A549 (cell line): Measurements from ENCODE around the gene ADAMTSL3. TPM values are rescaled to one million over a fixed set of nuclear protein-coding genes. Genes with fewer than 3 reads are reported as not detected.
"Not testable (repeated sequence)": the region's sequence is repeated elsewhere in the genome, so short reads cannot be mapped to it uniquely, and the experiment has no call there.

Experiments used
- ATAC-seq, 2 experiments: fragments of 200-7000 bp in 1 of 2; fragments of >200 bp in 1 of 2; cut with Nextera tagmentation in 1 of 2; cut with Tn5 transposase in 1 of 2; 3 replicates each; pipeline versions ENCODE4 v1.8.0 to v1.9.1; 2018 to 2020; ENCODE audit warnings: mild to moderate bottlenecking in 1 of 2, moderate library complexity in 1 of 2
- CTCF ChIA-PET: fragments of 300-600 bp; sonication (Branson Sonifier 250); formaldehyde crosslinking; extraction: SDS; loops from one replicate; lab custom pipeline; 2021; ENCODE audit warnings: antibody characterized with exemption, inconsistent platforms; lab: Yijun Ruan, JAX
- POLR2A ChIA-PET: fragments of 350-600 bp; formaldehyde crosslinking; extraction: SDS; loops from one replicate; lab custom pipeline; 2021; ENCODE audit warnings: antibody characterized with exemption, inconsistent platforms; lab: Yijun Ruan, JAX
- DNase-seq, 2 experiments: peaks; one replicate each; pipeline versions ENCODE4 v3.0.0 to v3.0.0-alpha.2; 2011 to 2016; ENCODE audit warnings: low read depth in 1 of 2, low spot score in 1 of 2
- FAIRE-seq: peaks from 2 replicates; lab custom pipeline; 2011; peaks lifted over from hg19 to GRCh38; lab: Jason Lieb, UNC
- H3K27ac ChIP-seq, 2 experiments: fragments of >200 bp; sonication (Bioruptor Twin); formaldehyde crosslinking; 3 replicates each; pipeline ENCODE4 v1.5.1; 2016 to 2017
- H3K4me1 ChIP-seq: fragments of >200 bp; sonication (Bioruptor Twin); formaldehyde crosslinking; 3 replicates; pipeline ENCODE4 v1.6.1; 2016
- H3K4me2 ChIP-seq: fragments of >200 bp; sonication (Bioruptor Twin); formaldehyde crosslinking; 3 replicates; pipeline ENCODE4 v1.6.1; 2016
- H3K4me3 ChIP-seq: fragments of >200 bp; sonication (Bioruptor Twin); formaldehyde crosslinking; 3 replicates; pipeline ENCODE4 v1.5.1; 2016
- H3K9me3 ChIP-seq: fragments of >200 bp; sonication (Bioruptor Twin); formaldehyde crosslinking; 3 replicates; pipeline ENCODE4 v1.6.1; 2016
- BHLHE40 ChIP-seq: IDR thresholded peaks from 2 replicates; pipeline ENCODE4 v1.6.1; 2012; ENCODE audit warnings: low read depth, low read length, inconsistent platforms
- FOXS1 ChIP-seq: fragments of 250-450 bp; sonication (Bioruptor Pico); IDR thresholded peaks from 2 replicates; pipeline ENCODE4 v1.5.0; 2020; ENCODE audit warnings: mild to moderate bottlenecking, moderate library complexity
- NPAS2 ChIP-seq: fragments of 250-450 bp; sonication (Bioruptor Pico); IDR thresholded peaks from 2 replicates; pipeline ENCODE4 v1.8.0; 2022; ENCODE audit warnings: mild to moderate bottlenecking, moderate library complexity, borderline replicate concordance
- NR3C1 ChIP-seq: fragments of >200 bp; sonication (Bioruptor Twin); formaldehyde crosslinking; IDR thresholded peaks from 3 replicates; pipeline ENCODE4 v1.6.1; 2017
- PHF8 ChIP-seq: fragments of 200-600 bp; sonication (generic); IDR thresholded peaks from 2 replicates; pipeline ENCODE4 v1.6.1; 2016; ENCODE audit warnings: low read depth, mild to moderate bottlenecking, antibody characterized with exemption, moderate library complexity, borderline replicate concordance
- RARB ChIP-seq: fragments of 250-450 bp; sonication (Bioruptor Pico); IDR thresholded peaks from 2 replicates; pipeline ENCODE4 v1.8.0; 2021; ENCODE audit warnings: mild to moderate bottlenecking, moderate library complexity
- REST ChIP-seq: fragments of 200-600 bp; sonication (generic); IDR thresholded peaks from 2 replicates; pipeline ENCODE4 v1.6.1; 2016; ENCODE audit warnings: antibody characterized with exemption, mild to moderate bottlenecking, moderate library complexity
- RFX5 ChIP-seq: fragments of 450-650 bp; IDR thresholded peaks from 2 replicates; pipeline ENCODE4 v1.7.1; 2014; ENCODE audit warnings: antibody characterized with exemption, mild to moderate bottlenecking, moderate library complexity
- RNF2 ChIP-seq: fragments of 200-600 bp; sonication (generic); IDR thresholded peaks from 2 replicates; pipeline ENCODE4 v1.6.1; 2016; ENCODE audit warnings: low read depth, mild to moderate bottlenecking, antibody characterized with exemption, moderate library complexity, borderline replicate concordance
- WGBS: methylation state at CpG from one replicate; pipeline ENCODE4 v1.1.6; 2017; ENCODE audit errors: missing lambda C conversion rate; 5-methylcytosine and 5-hydroxymethylcytosine counted together
- polyA plus RNA-seq, 4 experiments: library from polyadenylated mRNA; depleted of rRNA in 3 of 4; stranded (reverse); fragments of >200 nt; fragmentation: RNase III in 1 of 4; extraction: RNeasy Plus Mini Kit Qiagen cat#74134 plus additional on column Dnase treatment in 1 of 4; gene quantifications; 2 replicates in 3 of 4; 3 replicates in 1 of 4; pipeline ENCODE4 v1.2.3, GENCODE V29; 2011 to 2017
- TF ChIP-seq, protein P1 (sequence below): fragments of 450-650 bp; IDR thresholded peaks from 2 replicates; pipeline ENCODE4 v1.6.1; 2014; ENCODE audit warnings: antibody characterized with exemption
- TF ChIP-seq, protein P2 (sequence below): fragments of >200 bp; sonication (Bioruptor Twin); formaldehyde crosslinking; IDR thresholded peaks from 3 replicates; pipeline ENCODE4 v1.5.1; 2016
- TF ChIP-seq, protein P3 (sequence below): fragments of 250-450 bp; sonication (Bioruptor Pico); IDR thresholded peaks from 2 replicates; pipeline ENCODE4 v1.5.0; 2020; ENCODE audit warnings: low read depth, mild to moderate bottlenecking, moderate library complexity

The ADAMTSL3 gene
- polyA plus RNA-seq, 2 of the 4 experiments (the other 2 are of a cell fraction), result 0.22 to 0.25 TPM

DNA sequence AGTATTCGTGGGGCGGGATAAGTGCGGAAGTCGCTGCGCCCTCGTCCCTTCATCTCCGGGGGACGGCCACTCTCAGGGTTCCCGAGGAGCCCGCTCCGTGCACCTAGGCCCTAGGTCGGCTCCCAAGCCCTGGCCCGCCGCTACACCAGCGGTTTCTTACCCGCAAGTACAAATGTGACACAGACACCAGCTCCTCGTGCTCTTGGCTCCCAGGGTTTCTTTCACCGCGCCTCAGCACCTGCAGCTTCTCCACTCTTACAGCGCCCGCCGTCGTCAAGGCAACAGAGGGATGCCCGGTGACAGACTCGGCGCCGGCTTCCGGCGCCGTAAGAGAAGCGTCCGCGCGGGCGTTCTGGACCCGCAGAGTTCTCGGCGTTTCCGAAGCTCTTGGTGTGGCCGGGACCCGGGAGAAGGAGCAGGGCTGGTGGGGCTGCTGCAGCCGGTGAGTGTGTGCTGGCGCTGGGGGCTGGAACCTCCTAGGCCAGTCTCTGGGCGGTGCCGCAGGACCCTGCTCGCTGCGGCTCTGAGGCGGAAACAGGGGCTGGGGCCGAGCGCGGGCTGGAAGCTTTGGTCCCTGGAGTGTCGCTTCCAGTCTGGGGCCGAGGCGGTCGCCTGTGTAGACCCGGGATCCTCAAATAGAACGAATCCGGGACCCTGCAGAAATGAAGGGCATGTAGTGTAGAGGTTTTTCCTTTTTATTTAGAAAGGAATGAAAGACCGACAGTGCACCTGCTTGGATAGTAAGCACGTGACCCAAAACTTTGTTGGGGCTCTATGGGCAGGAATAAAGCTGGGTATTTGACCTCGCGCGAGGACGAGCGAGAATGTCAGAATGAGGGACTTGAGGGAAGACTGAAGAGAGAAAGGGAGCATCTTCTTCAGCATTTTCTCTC, 426.2 kb downstream of the ADAMTSL3 start:
- ATAC-seq, result peak; percentile 67 to 77
- peak in 1 of 2 experiments; percentile 13 for DNase-seq
- peak overlapping the region; percentile 58 for H3K4me2 ChIP-seq
- peak overlapping the region in 1 of 2 experiments; percentile 49; a peak in 1 of 6 replicates for H3K27ac ChIP-seq
- H3K9me3 ChIP-seq, result no peaks in the 10 kb centered on the region
- ChIA-PET CTCF (no interaction called here), POLR2A (no interaction called here)
- peak overlapping the region; percentile 29 for H3K4me3 ChIP-seq
- no peak for TF ChIP-seq REST
- TF ChIP-seq PHF8, result no peak
- TF ChIP-seq, protein P1, sequence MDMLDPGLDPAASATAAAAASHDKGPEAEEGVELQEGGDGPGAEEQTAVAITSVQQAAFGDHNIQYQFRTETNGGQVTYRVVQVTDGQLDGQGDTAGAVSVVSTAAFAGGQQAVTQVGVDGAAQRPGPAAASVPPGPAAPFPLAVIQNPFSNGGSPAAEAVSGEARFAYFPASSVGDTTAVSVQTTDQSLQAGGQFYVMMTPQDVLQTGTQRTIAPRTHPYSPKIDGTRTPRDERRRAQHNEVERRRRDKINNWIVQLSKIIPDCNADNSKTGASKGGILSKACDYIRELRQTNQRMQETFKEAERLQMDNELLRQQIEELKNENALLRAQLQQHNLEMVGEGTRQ, result 0 out of 2 replicates have a peak, but pooled peaks have one; percentile 10
- TF ChIP-seq NPAS2 (CRISPR knock-in tag), result no peak
- no peak for TF ChIP-seq RNF2
- TF ChIP-seq, protein P2, sequence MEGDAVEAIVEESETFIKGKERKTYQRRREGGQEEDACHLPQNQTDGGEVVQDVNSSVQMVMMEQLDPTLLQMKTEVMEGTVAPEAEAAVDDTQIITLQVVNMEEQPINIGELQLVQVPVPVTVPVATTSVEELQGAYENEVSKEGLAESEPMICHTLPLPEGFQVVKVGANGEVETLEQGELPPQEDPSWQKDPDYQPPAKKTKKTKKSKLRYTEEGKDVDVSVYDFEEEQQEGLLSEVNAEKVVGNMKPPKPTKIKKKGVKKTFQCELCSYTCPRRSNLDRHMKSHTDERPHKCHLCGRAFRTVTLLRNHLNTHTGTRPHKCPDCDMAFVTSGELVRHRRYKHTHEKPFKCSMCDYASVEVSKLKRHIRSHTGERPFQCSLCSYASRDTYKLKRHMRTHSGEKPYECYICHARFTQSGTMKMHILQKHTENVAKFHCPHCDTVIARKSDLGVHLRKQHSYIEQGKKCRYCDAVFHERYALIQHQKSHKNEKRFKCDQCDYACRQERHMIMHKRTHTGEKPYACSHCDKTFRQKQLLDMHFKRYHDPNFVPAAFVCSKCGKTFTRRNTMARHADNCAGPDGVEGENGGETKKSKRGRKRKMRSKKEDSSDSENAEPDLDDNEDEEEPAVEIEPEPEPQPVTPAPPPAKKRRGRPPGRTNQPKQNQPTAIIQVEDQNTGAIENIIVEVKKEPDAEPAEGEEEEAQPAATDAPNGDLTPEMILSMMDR, result no peak
- no peak for TF ChIP-seq RARB (CRISPR knock-in tag)
- H3K4me1 ChIP-seq, result no peaks in the 10 kb centered on the region
- WGBS, result 31% methylated on average over 63 of the region's 65 CpGs
- no peak for FAIRE-seq

DNA sequence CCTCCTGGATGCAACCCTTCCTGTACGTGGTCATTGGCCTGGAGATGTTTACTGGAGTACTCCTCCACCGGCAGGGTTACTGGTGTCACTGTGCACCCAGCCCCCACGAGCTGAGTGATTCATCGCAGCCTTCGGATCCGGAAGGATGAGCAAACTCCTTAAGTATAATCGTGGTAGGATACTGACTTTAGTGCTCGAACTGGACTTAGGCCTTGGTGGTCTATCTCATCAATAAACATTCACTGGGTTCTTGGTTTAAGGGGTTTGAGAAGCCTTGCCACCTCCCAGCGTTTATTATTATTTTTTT, 426.8 kb downstream of the ADAMTSL3 start:
- H3K4me2 ChIP-seq, result peak overlapping the region; percentile 58

DNA sequence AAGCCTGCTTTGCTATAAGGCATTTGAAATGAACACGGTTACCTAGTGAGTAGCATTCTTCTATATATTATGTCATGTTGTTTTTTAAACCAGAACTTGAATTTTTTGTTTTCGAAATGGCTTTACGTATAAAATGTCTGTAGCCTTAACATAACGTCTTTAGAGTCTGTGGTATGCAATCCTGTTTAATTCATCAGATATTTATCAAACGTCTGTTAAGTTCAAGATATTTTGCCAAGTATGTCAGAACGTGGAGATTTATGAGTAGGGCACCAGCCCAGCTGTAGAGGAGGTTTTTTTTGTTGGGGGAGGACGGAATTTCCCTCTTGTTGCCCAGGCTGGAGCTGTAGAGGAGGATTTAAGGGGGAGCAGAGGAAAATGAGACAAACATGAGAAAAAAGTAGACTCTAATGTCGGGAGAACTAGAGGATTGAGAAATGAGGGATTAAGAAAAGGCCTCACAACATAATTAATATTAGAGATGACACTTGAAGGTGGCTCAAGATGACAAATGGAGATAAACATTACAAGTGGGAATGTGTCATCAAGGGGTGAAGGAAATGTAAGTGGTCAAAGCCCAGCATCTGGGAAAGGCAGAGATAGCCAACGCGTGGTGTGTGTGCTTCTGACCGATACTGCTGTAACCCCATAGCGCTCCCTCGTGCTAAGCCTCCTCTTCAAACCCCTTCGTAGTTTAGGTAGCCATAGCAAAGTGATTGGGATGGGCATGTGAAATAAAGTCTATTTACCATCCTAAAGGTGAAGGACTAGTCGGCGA, 427.7 kb downstream of the ADAMTSL3 start:
- ChIA-PET POLR2A (no interaction called here), CTCF (no interaction called here)
- Histone ChIP-seq H3K4me1 (no peaks in the 10 kb centered on the region), H3K4me2 (no peak overlapping the region), H3K9me3 (no peaks in the 10 kb centered on the region), H3K27ac (no peak overlapping the region), H3K4me3 (no peak overlapping the region)
- no peak for TF ChIP-seq FOXS1 (CRISPR knock-in tag)
- no peak for TF ChIP-seq NR3C1
- no peak for TF ChIP-seq RFX5
- TF ChIP-seq, protein P2, result no peak
- TF ChIP-seq BHLHE40, result no peak
- TF ChIP-seq, protein P3, sequence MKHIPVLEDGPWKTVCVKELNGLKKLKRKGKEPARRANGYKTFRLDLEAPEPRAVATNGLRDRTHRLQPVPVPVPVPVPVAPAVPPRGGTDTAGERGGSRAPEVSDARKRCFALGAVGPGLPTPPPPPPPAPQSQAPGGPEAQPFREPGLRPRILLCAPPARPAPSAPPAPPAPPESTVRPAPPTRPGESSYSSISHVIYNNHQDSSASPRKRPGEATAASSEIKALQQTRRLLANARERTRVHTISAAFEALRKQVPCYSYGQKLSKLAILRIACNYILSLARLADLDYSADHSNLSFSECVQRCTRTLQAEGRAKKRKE (CRISPR knock-in tag), result no peak
- ATAC-seq (no peak), DNase-seq (no peak), FAIRE-seq (no peak)
- WGBS, result 67% methylated on average over 16 of the region's 16 CpGs

More for the DNA sequence above, 426.8 kb downstream of the ADAMTSL3 start:
- H3K4me3 ChIP-seq, result peak overlapping the region; percentile 29; the same call in 1 of the 3 replicates
- peak in 1 of 2 experiments; percentile 27 for DNase-seq
- peak; percentile 74 to 90 for ATAC-seq
- H3K4me1 ChIP-seq, CTCF ChIA-PET, POLR2A ChIA-PET, H3K27ac ChIP-seq, H3K9me3 ChIP-seq: not testable (repeated sequence)
- FAIRE-seq, result peak; percentile 51
- WGBS, result 26% methylated on average over 9 of the region's 9 CpGs
